ENCODE measurements around the gene PROC.
A peak's percentile ranks its signal among the peaks of the same experiment; 100 is the strongest.

The PROC gene

GRCh38 chr2:127456960-127457359 is 38.7 kb downstream of the PROC start:
- DNase-seq (ENCODE audit: low spot score), result no peak

GRCh38 chr2:127462461-127462860 is 44.2 kb downstream of the PROC start:
- no peak for DNase-seq (ENCODE audit: low spot score)

- DNase-seq (ENCODE audit: low spot score), result peak; percentile 67
Observed at GRCh38 chr2:127463155-127463991, 45.1 kb downstream of the PROC start.

GRCh38 chr2:127464470-127465257 is 46.4 kb downstream of the PROC start:
- no peak for DNase-seq (ENCODE audit: low spot score)

GRCh38 chr2:127465258-127465657 is 47.0 kb downstream of the PROC start:
- DNase-seq (ENCODE audit: low spot score), result no peak

- no peak for DNase-seq (ENCODE audit: low spot score)
Observed at GRCh38 chr2:127469051-127469450, 50.8 kb downstream of the PROC start.

GRCh38 chr2:127469974-127470373 is 51.7 kb downstream of the PROC start:
- no peak for DNase-seq (ENCODE audit: low spot score)

- no peak for DNase-seq (ENCODE audit: low spot score)
Observed at GRCh38 chr2:127471286-127471988, 53.2 kb downstream of the PROC start.

GRCh38 chr2:127472268-127472667 is 54.0 kb downstream of the PROC start:
- DNase-seq (ENCODE audit: low spot score), result no peak

- no peak for DNase-seq (ENCODE audit: low spot score)
Observed at GRCh38 chr2:127475788-127476187, 57.6 kb downstream of the PROC start.

Data from SW480 (cell line).